HepG2 (cell line): ENCODE measurements around the gene MEGF6. TPM values are rescaled to one million over a fixed set of nuclear protein-coding genes. Genes with fewer than 3 reads are reported as not detected.

Source experiments
- ADNP ChIP-seq: sonication (generic); formaldehyde crosslinking; IDR thresholded peaks from 2 replicates; pipeline ENCODE4 v1.4.0; 2020; ENCODE audit warnings: missing genetic modification reagents
- DMAP1 ChIP-seq: IDR thresholded peaks from 2 replicates; pipeline ENCODE4 v1.6.1; 2016
- ELK4 ChIP-seq: sonication (generic); formaldehyde crosslinking; IDR thresholded peaks from 2 replicates; pipeline ENCODE4 v1.9.0; 2021; ENCODE audit warnings: missing genetic modification reagents, borderline replicate concordance
- HDAC2 ChIP-seq: sonication (generic); formaldehyde crosslinking; IDR thresholded peaks from 2 replicates; pipeline ENCODE4 v1.4.0; 2020; ENCODE audit warnings: missing genetic modification reagents
- MTA1 ChIP-seq: sonication (generic); formaldehyde crosslinking; IDR thresholded peaks from 2 replicates; pipeline ENCODE4 v1.4.0; 2020; ENCODE audit warnings: missing genetic modification reagents, mild to moderate bottlenecking, borderline replicate concordance
- NFE2L2 ChIP-seq: fragments of 150-350 bp; IDR thresholded peaks from 2 replicates; pipeline ENCODE4 v1.6.1; 2014; ENCODE audit warnings: low read length
- PHB2 ChIP-seq: fragments of 450-650 bp; IDR thresholded peaks from 2 replicates; pipeline ENCODE4 v1.6.1; 2018; ENCODE audit not compliant: partially characterized antibody
- ZFP90 ChIP-seq: sonication (generic); formaldehyde crosslinking; IDR thresholded peaks from 2 replicates; pipeline ENCODE4 v1.8.0; 2022; ENCODE audit warnings: missing genetic modification reagents, mild to moderate bottlenecking, inconsistent platforms, borderline replicate concordance
- ZNF292 ChIP-seq: sonication (generic); formaldehyde crosslinking; IDR thresholded peaks from 2 replicates; pipeline ENCODE4 v1.8.1; 2022; ENCODE audit warnings: mild to moderate bottlenecking, low read depth, missing genetic modification reagents, borderline replicate concordance
- ZNF318 ChIP-seq: sonication (generic); formaldehyde crosslinking; IDR thresholded peaks from 2 replicates; pipeline ENCODE4 v1.4.0; 2020; ENCODE audit warnings: mild to moderate bottlenecking, missing genetic modification reagents
- ZNF343 ChIP-seq: sonication (generic); formaldehyde crosslinking; IDR thresholded peaks from 2 replicates; pipeline ENCODE4 v1.4.0; 2020; ENCODE audit warnings: mild to moderate bottlenecking, missing genetic modification reagents
- ZNF451 ChIP-seq: sonication (generic); formaldehyde crosslinking; IDR thresholded peaks from 2 replicates; pipeline ENCODE4 v1.5.0; 2020; ENCODE audit warnings: mild to moderate bottlenecking, missing genetic modification reagents
- ZNF543 ChIP-seq: sonication (generic); formaldehyde crosslinking; IDR thresholded peaks from 2 replicates; pipeline ENCODE4 v1.4.0; 2020; ENCODE audit warnings: mild to moderate bottlenecking, missing genetic modification reagents
- polyA plus RNA-seq, 8 experiments: library from polyadenylated mRNA; depleted of rRNA in 3 of 8; stranded (reverse) in 7 of 8; unstranded in 1 of 8; fragments of >200 nt; fragmentation: Illumina TruSeq in 4 of 8; extraction: Trizol in 4 of 8; gene quantifications; 2 replicates each; pipeline versions ENCODE4 v1.2.1 to v1.2.3, GENCODE V29; 2011 to 2016; ENCODE audit warnings: low read depth in 4 of 8, missing spikeins in 1 of 8, mixed read lengths in 1 of 8; ENCODE audit not compliant: insufficient read depth in 1 of 8
- total RNA-seq, 5 experiments: library from RNA; depleted of rRNA; stranded (reverse); fragments of >200 nt; fragmentation: Illumina TruSeq; extraction: Trizol; gene quantifications; 2 replicates each; pipeline ENCODE4 v1.2.3, GENCODE V29; 2016; ENCODE audit warnings: low read depth in 1 of 5
- TF ChIP-seq, protein P1 (sequence below): IDR thresholded peaks from 2 replicates; pipeline ENCODE4 v1.4.0; 2020; ENCODE audit warnings: mild to moderate bottlenecking, missing genetic modification reagents
- TF ChIP-seq, protein P2 (sequence below): sonication (generic); formaldehyde crosslinking; IDR thresholded peaks from 2 replicates; pipeline ENCODE4 v1.4.0; 2020; ENCODE audit warnings: missing genetic modification reagents

MEGF6 gene
- total and polyA plus RNA-seq, 2 of the 13 experiments (the other 11 are each of a cell fraction or from before 2014, with no cell fraction given), result 1.9 TPM

- TF ChIP-seq, protein P1, sequence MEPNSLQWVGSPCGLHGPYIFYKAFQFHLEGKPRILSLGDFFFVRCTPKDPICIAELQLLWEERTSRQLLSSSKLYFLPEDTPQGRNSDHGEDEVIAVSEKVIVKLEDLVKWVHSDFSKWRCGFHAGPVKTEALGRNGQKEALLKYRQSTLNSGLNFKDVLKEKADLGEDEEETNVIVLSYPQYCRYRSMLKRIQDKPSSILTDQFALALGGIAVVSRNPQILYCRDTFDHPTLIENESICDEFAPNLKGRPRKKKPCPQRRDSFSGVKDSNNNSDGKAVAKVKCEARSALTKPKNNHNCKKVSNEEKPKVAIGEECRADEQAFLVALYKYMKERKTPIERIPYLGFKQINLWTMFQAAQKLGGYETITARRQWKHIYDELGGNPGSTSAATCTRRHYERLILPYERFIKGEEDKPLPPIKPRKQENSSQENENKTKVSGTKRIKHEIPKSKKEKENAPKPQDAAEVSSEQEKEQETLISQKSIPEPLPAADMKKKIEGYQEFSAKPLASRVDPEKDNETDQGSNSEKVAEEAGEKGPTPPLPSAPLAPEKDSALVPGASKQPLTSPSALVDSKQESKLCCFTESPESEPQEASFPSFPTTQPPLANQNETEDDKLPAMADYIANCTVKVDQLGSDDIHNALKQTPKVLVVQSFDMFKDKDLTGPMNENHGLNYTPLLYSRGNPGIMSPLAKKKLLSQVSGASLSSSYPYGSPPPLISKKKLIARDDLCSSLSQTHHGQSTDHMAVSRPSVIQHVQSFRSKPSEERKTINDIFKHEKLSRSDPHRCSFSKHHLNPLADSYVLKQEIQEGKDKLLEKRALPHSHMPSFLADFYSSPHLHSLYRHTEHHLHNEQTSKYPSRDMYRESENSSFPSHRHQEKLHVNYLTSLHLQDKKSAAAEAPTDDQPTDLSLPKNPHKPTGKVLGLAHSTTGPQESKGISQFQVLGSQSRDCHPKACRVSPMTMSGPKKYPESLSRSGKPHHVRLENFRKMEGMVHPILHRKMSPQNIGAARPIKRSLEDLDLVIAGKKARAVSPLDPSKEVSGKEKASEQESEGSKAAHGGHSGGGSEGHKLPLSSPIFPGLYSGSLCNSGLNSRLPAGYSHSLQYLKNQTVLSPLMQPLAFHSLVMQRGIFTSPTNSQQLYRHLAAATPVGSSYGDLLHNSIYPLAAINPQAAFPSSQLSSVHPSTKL, result peak; percentile 51
- TF ChIP-seq ZNF451 (CRISPR knock-in tag) (no peak), HDAC2 (CRISPR knock-in tag) (peak; percentile 74), ZFP90 (no peak), ADNP (CRISPR knock-in tag) (no peak), DMAP1 (CRISPR knock-in tag) (peak; percentile 79; the same call in 1 of the 2 replicates), ZNF343 (CRISPR knock-in tag) (no peak), NFE2L2 (no peak), ZNF318 (no peak), ZNF292 (CRISPR knock-in tag) (peak; percentile 58; the same call in 1 of the 2 replicates), PHB2 (no peak), MTA1 (peak; percentile 76; the same call in 1 of the 2 replicates), ELK4 (no peak), ZNF543 (CRISPR knock-in tag) (0 out of 2 replicates have a peak, but pooled peaks have one; percentile 31)
- TF ChIP-seq, protein P2, sequence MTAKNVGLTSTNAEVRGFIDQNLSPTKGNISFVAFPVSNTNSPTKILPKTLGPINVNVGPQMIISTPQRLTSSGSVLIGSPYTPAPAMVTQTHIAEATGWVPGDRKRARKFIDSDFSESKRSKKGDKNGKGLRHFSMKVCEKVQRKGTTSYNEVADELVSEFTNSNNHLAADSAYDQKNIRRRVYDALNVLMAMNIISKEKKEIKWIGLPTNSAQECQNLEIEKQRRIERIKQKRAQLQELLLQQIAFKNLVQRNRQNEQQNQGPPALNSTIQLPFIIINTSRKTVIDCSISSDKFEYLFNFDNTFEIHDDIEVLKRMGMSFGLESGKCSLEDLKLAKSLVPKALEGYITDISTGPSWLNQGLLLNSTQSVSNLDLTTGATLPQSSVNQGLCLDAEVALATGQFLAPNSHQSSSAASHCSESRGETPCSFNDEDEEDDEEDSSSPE (CRISPR knock-in tag), result peak; percentile 64; the same call in 1 of the 2 replicates
Measured at GRCh38 chr1:3459940-3460671, 151.2 kb downstream of the MEGF6 start (continued).
